Neural progenitor cell (in vitro differentiated cells): ENCODE measurements around the gene MYH9. TPM values are rescaled to one million over a fixed set of nuclear protein-coding genes. Genes with fewer than 3 reads are reported as not detected.
"Not testable (repeated sequence)": the region's sequence is repeated elsewhere in the genome, so short reads cannot be mapped to it uniquely, and the experiment has no call there.

Experiments
- DNase-seq: peaks from one replicate; pipeline ENCODE4 v3.0.0-alpha.2; 2016; ENCODE audit warnings: low spot score
- H2AFZ ChIP-seq: fragments of 200-600 bp; sonication (generic); replicated peaks from 2 replicates; pipeline ENCODE4 v1.6.1; 2016; ENCODE audit warnings: antibody characterized with exemption
- H3F3A ChIP-seq: fragments of 200-600 bp; sonication (generic); 2 replicates; pipeline ENCODE4 v1.6.1; 2016; ENCODE audit warnings: antibody characterized with exemption, low read depth
- H3K27ac ChIP-seq: fragments of 200-600 bp; sonication (generic); 2 replicates; pipeline ENCODE4 v1.5.1; 2016; ENCODE audit warnings: mild to moderate bottlenecking
- H3K27me3 ChIP-seq: fragments of 200-600 bp; sonication (generic); 2 replicates; pipeline ENCODE4 v1.6.1; 2016; ENCODE audit warnings: mild to moderate bottlenecking, moderate library complexity
- H3K36me3 ChIP-seq: fragments of 200-600 bp; sonication (generic); 2 replicates; pipeline ENCODE4 v1.5.1; 2016
- H3K4me1 ChIP-seq: fragments of 200-600 bp; sonication (generic); 2 replicates; pipeline ENCODE4 v1.6.1; 2016; ENCODE audit warnings: mixed run types
- H3K4me2 ChIP-seq: fragments of 200-600 bp; sonication (generic); 2 replicates; pipeline ENCODE4 v1.6.1; 2016
- H3K4me3 ChIP-seq: fragments of 200-600 bp; sonication (generic); 2 replicates; pipeline ENCODE4 v1.5.1; 2016
- H3K79me2 ChIP-seq: fragments of 200-600 bp; sonication (generic); 2 replicates; pipeline ENCODE4 v1.6.1; 2016; ENCODE audit warnings: low read depth
- H3K9ac ChIP-seq: fragments of 200-600 bp; sonication (generic); 2 replicates; pipeline ENCODE4 v1.6.1; 2016
- H3K9me3 ChIP-seq: fragments of 200-600 bp; sonication (generic); 2 replicates; pipeline ENCODE4 v1.5.1; 2016; ENCODE audit warnings: low read depth
- H4K20me1 ChIP-seq: fragments of 200-600 bp; sonication (generic); 2 replicates; pipeline ENCODE4 v1.6.1; 2016; ENCODE audit warnings: low read depth
- H3K27ac Mint-ChIP-seq: 3 replicates; pipeline ENCODE4 v1.8.0; 2021; ENCODE audit warnings: mixed read lengths
- H3K27me3 Mint-ChIP-seq: 2 replicates; pipeline ENCODE4 v1.8.0; 2022; ENCODE audit warnings: low read depth, mild to moderate bottlenecking, inconsistent platforms, moderate library complexity, mixed read lengths; ENCODE audit not compliant: insufficient read depth
- H3K36me3 Mint-ChIP-seq: 3 replicates; pipeline ENCODE4 v1.8.0; 2021; ENCODE audit warnings: mixed read lengths
- H3K4me1 Mint-ChIP-seq: 3 replicates; pipeline ENCODE4 v1.8.0; 2021; ENCODE audit warnings: mixed read lengths
- H3K4me3 Mint-ChIP-seq: 3 replicates; pipeline ENCODE4 v1.8.0; 2021; ENCODE audit warnings: mild to moderate bottlenecking, moderate library complexity, mixed read lengths
- H3K9me3 Mint-ChIP-seq: 3 replicates; pipeline ENCODE4 v1.8.0; 2020; ENCODE audit warnings: mixed read lengths
- EZH2 ChIP-seq: fragments of 200-600 bp; sonication (generic); IDR thresholded peaks from 2 replicates; pipeline ENCODE4 v1.6.1; 2017; ENCODE audit warnings: antibody characterized with exemption, mild to moderate bottlenecking, moderate library complexity
- EZH2phosphoT487 ChIP-seq: fragments of 200-600 bp; sonication (generic); IDR thresholded peaks from 2 replicates; pipeline ENCODE4 v1.6.1; 2017; ENCODE audit warnings: antibody characterized with exemption
- total RNA-seq: library from RNA; depleted of rRNA; stranded (reverse); fragments of >200 nt; gene quantifications from 2 replicates; pipeline ENCODE4 v1.2.3, GENCODE V29; 2015; ENCODE audit warnings: low replicate concordance
- TF ChIP-seq, protein P1 (sequence below): fragments of 200-600 bp; sonication (generic); IDR thresholded peaks from 2 replicates; pipeline ENCODE4 v1.5.1; 2017; ENCODE audit warnings: antibody characterized with exemption, mild to moderate bottlenecking

MYH9 gene
- total RNA-seq, 1 donor from 2014 or later: 77.2 TPM

DNA sequence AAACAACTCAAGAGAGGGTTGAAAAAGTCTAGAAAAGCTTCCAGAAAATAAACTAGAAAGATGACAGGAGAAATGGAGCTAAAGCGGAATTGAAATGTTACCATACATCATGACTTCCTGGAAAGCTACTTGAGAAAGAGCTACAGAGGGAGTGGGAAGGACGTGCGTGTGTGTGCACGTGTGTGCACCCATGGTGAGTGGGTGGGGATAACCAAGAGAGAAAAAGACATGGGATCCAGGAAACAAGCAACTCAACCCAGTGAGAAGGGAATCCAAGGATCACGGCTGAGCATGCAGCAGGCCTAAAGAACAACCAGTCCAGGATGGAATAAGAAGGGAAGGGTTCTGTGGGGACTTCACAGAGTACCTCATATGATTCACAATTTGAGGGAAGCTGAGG is 113.2 kb downstream of the MYH9 start:
- Histone ChIP-seq H3F3A (peaks cover 15% of the 10 kb centered on the region), H3K4me2 (no peak overlapping the region), H3K27ac (no peak overlapping the region), H3K9me3 (no peaks in the 10 kb centered on the region), H3K4me3 (no peak overlapping the region), H4K20me1 (no peaks in the 10 kb centered on the region), H3K36me3 (no peaks in the 10 kb centered on the region), H3K79me2 (no peaks in the 10 kb centered on the region), H3K9ac (no peak overlapping the region), H3K27me3 (no peaks in the 10 kb centered on the region), H2AFZ (no peak overlapping the region), H3K4me1 (peaks cover 6% of the 10 kb centered on the region)
- H3K27ac Mint-ChIP-seq: no peak overlapping the region
- peaks cover 6% of the 10 kb centered on the region for H3K36me3 Mint-ChIP-seq
- peaks cover 10% of the 10 kb centered on the region for H3K27me3 Mint-ChIP-seq
- DNase-seq: no peak
- no peak overlapping the region for H3K4me3 Mint-ChIP-seq
- no peak for TF ChIP-seq EZH2
- TF ChIP-seq, protein P1, sequence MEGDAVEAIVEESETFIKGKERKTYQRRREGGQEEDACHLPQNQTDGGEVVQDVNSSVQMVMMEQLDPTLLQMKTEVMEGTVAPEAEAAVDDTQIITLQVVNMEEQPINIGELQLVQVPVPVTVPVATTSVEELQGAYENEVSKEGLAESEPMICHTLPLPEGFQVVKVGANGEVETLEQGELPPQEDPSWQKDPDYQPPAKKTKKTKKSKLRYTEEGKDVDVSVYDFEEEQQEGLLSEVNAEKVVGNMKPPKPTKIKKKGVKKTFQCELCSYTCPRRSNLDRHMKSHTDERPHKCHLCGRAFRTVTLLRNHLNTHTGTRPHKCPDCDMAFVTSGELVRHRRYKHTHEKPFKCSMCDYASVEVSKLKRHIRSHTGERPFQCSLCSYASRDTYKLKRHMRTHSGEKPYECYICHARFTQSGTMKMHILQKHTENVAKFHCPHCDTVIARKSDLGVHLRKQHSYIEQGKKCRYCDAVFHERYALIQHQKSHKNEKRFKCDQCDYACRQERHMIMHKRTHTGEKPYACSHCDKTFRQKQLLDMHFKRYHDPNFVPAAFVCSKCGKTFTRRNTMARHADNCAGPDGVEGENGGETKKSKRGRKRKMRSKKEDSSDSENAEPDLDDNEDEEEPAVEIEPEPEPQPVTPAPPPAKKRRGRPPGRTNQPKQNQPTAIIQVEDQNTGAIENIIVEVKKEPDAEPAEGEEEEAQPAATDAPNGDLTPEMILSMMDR: no peak
- no peak for TF ChIP-seq EZH2phosphoT487
- H3K9me3 Mint-ChIP-seq: no peaks in the 10 kb centered on the region
- peaks cover 4% of the 10 kb centered on the region for H3K4me1 Mint-ChIP-seq

DNA sequence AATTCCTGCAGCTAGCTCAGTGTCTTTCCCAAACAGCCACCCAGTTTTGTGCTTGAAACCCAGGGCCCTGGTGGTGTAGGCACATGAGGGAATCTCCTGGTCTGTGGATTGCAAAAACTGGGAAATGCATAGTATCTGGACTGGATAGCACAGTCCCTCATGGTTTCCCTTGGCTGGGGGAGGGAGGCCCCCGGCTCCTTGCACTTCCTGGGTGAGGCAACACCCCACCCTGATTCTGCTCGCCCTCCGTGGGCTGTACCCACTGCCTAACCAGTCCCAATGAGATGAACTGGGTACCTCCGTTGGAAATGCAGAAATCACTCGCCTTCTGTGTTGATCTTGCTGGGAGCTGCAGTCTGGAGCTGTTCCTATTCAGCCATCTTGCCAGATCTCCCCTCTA is 115.8 kb downstream of the MYH9 start:
- not testable (repeated sequence) for H3K36me3 Mint-ChIP-seq, H3K9me3 ChIP-seq, H3K36me3 ChIP-seq, H3K27ac Mint-ChIP-seq, H3K27me3 Mint-ChIP-seq, H3K9ac ChIP-seq, H3K79me2 ChIP-seq, H3K27me3 ChIP-seq, H3K4me1 ChIP-seq, H3K4me3 Mint-ChIP-seq, H3K4me3 ChIP-seq, H4K20me1 ChIP-seq, H3K4me2 ChIP-seq, H3K4me1 Mint-ChIP-seq, H3K9me3 Mint-ChIP-seq, H3K27ac ChIP-seq, H3F3A ChIP-seq, DNase-seq
- peak overlapping the region; percentile 82 for H2AFZ ChIP-seq

DNA sequence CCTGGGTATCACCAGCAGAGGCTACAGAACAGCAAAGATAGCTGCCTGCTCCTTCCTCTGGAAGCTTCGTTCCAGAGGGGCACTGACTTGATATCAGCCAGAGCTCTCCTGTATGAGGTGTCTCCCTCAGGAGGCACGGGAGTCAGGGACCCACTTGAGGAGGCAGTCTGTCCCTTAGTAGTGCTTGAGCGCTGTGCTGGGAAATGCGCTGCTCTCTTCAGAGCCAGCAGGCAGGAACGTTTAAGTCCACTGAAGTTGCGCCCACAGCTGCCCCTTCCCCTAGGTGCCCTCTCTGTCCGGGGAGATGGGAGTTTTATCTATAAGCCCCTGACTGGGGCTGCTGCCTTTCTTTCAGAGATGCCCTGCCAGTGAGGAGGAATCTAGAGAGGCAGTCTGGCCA is 116.5 kb downstream of the MYH9 start:
- not testable (repeated sequence) for H4K20me1 ChIP-seq, H3K9ac ChIP-seq, H3K4me3 ChIP-seq, H3K27me3 ChIP-seq, H3K4me3 Mint-ChIP-seq, H3K36me3 ChIP-seq, H3K27ac ChIP-seq, H3F3A ChIP-seq, H3K27me3 Mint-ChIP-seq, H3K9me3 ChIP-seq, H3K9me3 Mint-ChIP-seq, H3K4me2 ChIP-seq, H3K79me2 ChIP-seq, H3K4me1 Mint-ChIP-seq, DNase-seq, H3K4me1 ChIP-seq, H3K36me3 Mint-ChIP-seq
- H2AFZ ChIP-seq: peak overlapping the region; percentile 82
- H3K27ac Mint-ChIP-seq: peak overlapping the region; percentile 33

DNA sequence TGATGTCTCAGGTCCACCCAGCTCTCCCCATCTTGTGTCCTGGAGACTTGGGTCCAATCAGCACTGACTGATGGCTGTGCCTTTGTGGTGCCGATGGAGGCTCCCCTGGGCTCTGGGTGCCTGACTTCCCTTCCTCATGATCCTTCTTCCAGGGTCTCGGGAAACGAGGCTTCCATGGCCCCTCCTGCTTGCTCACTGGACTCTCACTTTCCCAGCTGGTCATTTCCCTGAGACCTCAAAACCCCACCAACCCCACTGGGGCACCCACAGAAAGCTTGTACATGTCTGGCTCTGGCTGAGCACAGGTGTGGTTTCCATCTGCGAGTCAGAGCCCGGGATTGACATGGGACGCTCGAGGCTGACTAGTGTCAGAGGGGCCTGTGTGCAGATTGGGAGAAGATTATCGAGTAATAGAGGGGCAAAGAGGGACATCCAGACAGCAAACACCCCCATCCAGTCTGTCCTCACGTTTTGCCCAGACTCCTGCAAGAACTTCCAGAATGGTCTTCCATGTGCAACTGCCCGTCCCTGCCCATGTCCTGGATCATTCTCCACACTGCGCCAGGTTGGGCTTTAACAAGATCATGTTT is 119.8 kb downstream of the MYH9 start:
- peaks cover 9% of the 10 kb centered on the region for H3K9me3 Mint-ChIP-seq
- no peak overlapping the region for H3K9ac ChIP-seq
- H4K20me1 ChIP-seq: no peaks in the 10 kb centered on the region
- no peaks in the 10 kb centered on the region for H3K36me3 ChIP-seq
- H3K4me2 ChIP-seq: no peak overlapping the region
- DNase-seq: no peak
- H3K79me2 ChIP-seq: no peaks in the 10 kb centered on the region
- H3K27me3 Mint-ChIP-seq: peaks cover 8% of the 10 kb centered on the region
- no peak overlapping the region for H3K27ac ChIP-seq
- peaks cover 5% of the 10 kb centered on the region for H3K36me3 Mint-ChIP-seq
- no peak overlapping the region for H3K4me3 Mint-ChIP-seq
- no peaks in the 10 kb centered on the region for H3K4me1 ChIP-seq
- H3F3A ChIP-seq: no peaks in the 10 kb centered on the region
- peaks cover 14% of the 10 kb centered on the region for H3K4me1 Mint-ChIP-seq
- H2AFZ ChIP-seq: no peak overlapping the region
- no peaks in the 10 kb centered on the region for H3K27me3 ChIP-seq
- H3K27ac Mint-ChIP-seq: no peak overlapping the region
- TF ChIP-seq EZH2phosphoT487: no peak
- TF ChIP-seq, protein P1: no peak
- no peak for TF ChIP-seq EZH2
- H3K4me3 ChIP-seq: no peak overlapping the region
- H3K9me3 ChIP-seq: no peaks in the 10 kb centered on the region
